ENCODE results near the gene C1orf116.

C1orf116 gene

GRCh38 chr1:207020065-207020708 lies 12.4 kb downstream of the C1orf116 start:
- TF ChIP-seq POLR2AphosphoS5 (IDR thresholded peaks at IDR 0.05; ENCODE audit: low read depth, low read length) (no peak), TAF1 (IDR thresholded peaks at IDR 0.05; ENCODE audit: borderline replicate concordance, insufficient read depth, low read length) (no peak), FOXP2 (optimal IDR thresholded peaks at IDR 0.05; ENCODE audit: borderline replicate concordance, extremely low read depth, extremely low read length, insufficient read depth) (no peak), REST (IDR thresholded peaks at IDR 0.05; ENCODE audit: insufficient read depth in 1 of 2, low read depth in 2 of 2, low read length in 2 of 2) (no peak), SIN3A (IDR thresholded peaks at IDR 0.05; ENCODE audit: borderline replicate concordance, insufficient read depth, low read length) (no peak)

GRCh38 chr1:207019661-207020060 lies 12.9 kb downstream of the C1orf116 start:
- TF ChIP-seq POLR2AphosphoS5 (IDR thresholded peaks at IDR 0.05; ENCODE audit: low read depth, low read length) (no peak), SIN3A (IDR thresholded peaks at IDR 0.05; ENCODE audit: borderline replicate concordance, insufficient read depth, low read length) (no peak), FOXP2 (optimal IDR thresholded peaks at IDR 0.05; ENCODE audit: borderline replicate concordance, extremely low read depth, extremely low read length, insufficient read depth) (no peak), TAF1 (IDR thresholded peaks at IDR 0.05; ENCODE audit: borderline replicate concordance, insufficient read depth, low read length) (no peak), REST (IDR thresholded peaks at IDR 0.05; ENCODE audit: insufficient read depth in 1 of 2, low read depth in 2 of 2, low read length in 2 of 2) (no peak)

- TF ChIP-seq POLR2AphosphoS5 (IDR thresholded peaks at IDR 0.05; ENCODE audit: low read depth, low read length) (no peak), SIN3A (IDR thresholded peaks at IDR 0.05; ENCODE audit: borderline replicate concordance, insufficient read depth, low read length) (no peak), REST (IDR thresholded peaks at IDR 0.05; ENCODE audit: insufficient read depth in 1 of 2, low read depth in 2 of 2, low read length in 2 of 2) (no peak), TAF1 (IDR thresholded peaks at IDR 0.05; ENCODE audit: borderline replicate concordance, insufficient read depth, low read length) (no peak), FOXP2 (optimal IDR thresholded peaks at IDR 0.05; ENCODE audit: borderline replicate concordance, extremely low read depth, extremely low read length, insufficient read depth) (no peak)
Measured at GRCh38 chr1:207019161-207019560, 13.4 kb downstream of the C1orf116 start.

GRCh38 chr1:207018707-207019106 lies 13.8 kb downstream of the C1orf116 start:
- no peak for TF ChIP-seq POLR2AphosphoS5 (IDR thresholded peaks at IDR 0.05; ENCODE audit: low read depth, low read length)
- TF ChIP-seq REST (IDR thresholded peaks at IDR 0.05; ENCODE audit: insufficient read depth in 1 of 2, low read depth in 2 of 2, low read length in 2 of 2): no peak
- TF ChIP-seq SIN3A (IDR thresholded peaks at IDR 0.05; ENCODE audit: borderline replicate concordance, insufficient read depth, low read length): no peak
- TF ChIP-seq FOXP2 (optimal IDR thresholded peaks at IDR 0.05; ENCODE audit: borderline replicate concordance, extremely low read depth, extremely low read length, insufficient read depth): no peak
- no peak for TF ChIP-seq TAF1 (IDR thresholded peaks at IDR 0.05; ENCODE audit: borderline replicate concordance, insufficient read depth, low read length)

Data from PFSK-1 (cell line).